ENCODE measurements around the gene ZFP1. TPM values are rescaled to one million over a fixed set of nuclear protein-coding genes. Genes with fewer than 3 reads are reported as not detected.

The ZFP1 gene
- total RNA-seq, 1 experiment from 2014 or later, result 8.9 TPM

Other genes starting within 250 kb of the ZFP1 start
- gene WDR59, start 163.4 kb upstream of the ZFP1 start, total RNA-seq (2014; rRNA removed; shearing (Covaris generic)), result 3.8 and 9.4 TPM in 2 replicates
- gene ZNRF1, start 149.5 kb upstream of the ZFP1 start, total RNA-seq (2014; rRNA removed; shearing (Covaris generic)), result 17.5 and 21.9 TPM in 2 replicates
- not detected in 2 replicates for gene LDHD, start 31.7 kb upstream of the ZFP1 start, total RNA-seq (2014; rRNA removed; shearing (Covaris generic))
- gene CTRB2, start 58.6 kb downstream of the ZFP1 start, total RNA-seq (2014; rRNA removed; shearing (Covaris generic)), result not detected in 2 replicates
- gene CTRB1, start 70.5 kb downstream of the ZFP1 start, total RNA-seq (2014; rRNA removed; shearing (Covaris generic)), result not detected in 2 replicates
- gene BCAR1, start 103.1 kb downstream of the ZFP1 start, total RNA-seq (2014; rRNA removed; shearing (Covaris generic)), result 39.1 and 43.3 TPM in 2 replicates